Stimulated activated CD8-positive, alpha-beta memory T cell treated with anti-CD3 and anti-CD28 coated beads, Interleukin-12 subunit alpha, Interleukin-12 subunit beta, amount 100 ng/mL, for 24 hours (primary cell): ENCODE data around the gene WDR48.

Experiments
- DNase-seq: peaks from one replicate; pipeline ENCODE4 v3.0.0-alpha.2; 2020; ENCODE audit errors: extremely low read depth

The WDR48 gene

GRCh38 chr3:39140341-39140971, 88.6 kb downstream of the WDR48 start:
- no peak for DNase-seq

- DNase-seq, result no peak
These were observed 89.6 kb downstream of the WDR48 start for GRCh38 chr3:39141171-39141995.

GRCh38 chr3:39142067-39142466, 90.3 kb downstream of the WDR48 start:
- DNase-seq, result no peak

- DNase-seq, result no peak
These were observed 91.5 kb downstream of the WDR48 start for GRCh38 chr3:39143051-39143885.

- no peak for DNase-seq
These were observed 92.4 kb downstream of the WDR48 start for GRCh38 chr3:39144095-39144747.

- DNase-seq, result no peak
These were observed 93.0 kb downstream of the WDR48 start for GRCh38 chr3:39144748-39145380.

GRCh38 chr3:39146083-39146501, 94.3 kb downstream of the WDR48 start:
- DNase-seq, result no peak
